Gastrocnemius medialis (tissue), 4 donors: ENCODE data around the gene ADAP1.

ENCODE experiments used
- CTCF ChIP-seq, 5 experiments: fragments of 450-650 bp in 3 of 5; fragments of 200-600 bp in 2 of 5; sonication (generic) in 2 of 5; IDR thresholded peaks in 4 of 5; conservative IDR thresholded peaks in 1 of 5; 1 replicate in 4 of 5; 2 replicates in 1 of 5; pipeline ENCODE4 v1.5.1; 2016 to 2019; ENCODE audit warnings: antibody characterized with exemption in 5 of 5, mild to moderate bottlenecking in 3 of 5, moderate library complexity in 3 of 5
- POLR2A ChIP-seq, 2 donors: fragments of 450-650 bp; IDR thresholded peaks; one replicate each; pipeline ENCODE4 v1.6.1; 2017; ENCODE audit warnings: antibody characterized with exemption in 2 of 2, mild to moderate bottlenecking in 2 of 2, moderate library complexity in 2 of 2

GRCh38 chr7:919924-920341, 34.5 kb downstream of the ADAP1 start:
- TF ChIP-seq CTCF (IDR thresholded peaks at IDR 0.05 in 4 of 5, conservative IDR thresholded peaks at IDR 0.05 in 1 of 5) (no peak), POLR2A (IDR thresholded peaks at IDR 0.05) (no peak)
